ENCODE results near the gene ANKZF1.

ANKZF1 gene

DNA sequence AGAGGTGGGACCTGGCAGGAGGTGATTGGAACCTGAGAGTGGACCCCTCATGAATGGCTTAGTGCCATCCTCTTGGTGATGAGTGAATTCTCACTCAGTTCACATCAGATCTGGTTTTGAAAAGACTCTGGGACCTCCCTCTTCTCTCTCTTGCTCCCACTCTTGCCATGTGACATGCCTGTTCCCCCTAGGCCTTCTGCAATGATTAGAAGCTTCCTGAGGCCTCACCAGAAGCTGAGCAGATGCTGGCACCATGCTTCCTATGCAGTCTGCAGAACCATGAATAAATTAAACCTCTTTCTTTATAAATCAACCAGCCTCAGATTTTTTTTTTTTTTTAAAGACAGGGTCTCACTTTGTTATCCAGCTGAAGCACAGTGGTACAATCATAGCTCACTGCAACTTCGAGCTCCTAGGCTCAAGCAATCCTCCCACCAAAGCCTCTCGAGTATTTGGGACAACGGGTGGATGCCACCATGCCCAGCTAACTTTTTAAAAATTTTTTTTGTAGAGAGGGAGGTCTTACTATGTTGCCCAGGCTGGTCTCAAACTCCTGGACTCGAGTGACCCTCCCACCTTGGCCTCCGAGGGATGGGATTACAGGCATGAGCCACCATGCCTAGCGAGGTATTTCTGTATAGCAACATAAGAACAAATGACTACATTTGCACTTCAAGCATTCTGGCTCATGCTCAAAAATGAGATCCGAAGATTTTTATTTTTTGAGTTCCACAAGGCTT lies 25.0 kb upstream of the ANKZF1 start:
- Histone ChIP-seq H3K36me3 (ENCODE audit: control insufficient read depth, insufficient read depth, low read length) (peaks cover 9% of the 10 kb centered on the region), H3K4me3 (replicated peaks; ENCODE audit: low read depth, low read length) (no peak overlapping the region), H3K27me3 (replicated peaks; ENCODE audit: control insufficient read depth, insufficient read depth, low read length) (no peaks in the 10 kb centered on the region)
- TF ChIP-seq, protein P1, sequence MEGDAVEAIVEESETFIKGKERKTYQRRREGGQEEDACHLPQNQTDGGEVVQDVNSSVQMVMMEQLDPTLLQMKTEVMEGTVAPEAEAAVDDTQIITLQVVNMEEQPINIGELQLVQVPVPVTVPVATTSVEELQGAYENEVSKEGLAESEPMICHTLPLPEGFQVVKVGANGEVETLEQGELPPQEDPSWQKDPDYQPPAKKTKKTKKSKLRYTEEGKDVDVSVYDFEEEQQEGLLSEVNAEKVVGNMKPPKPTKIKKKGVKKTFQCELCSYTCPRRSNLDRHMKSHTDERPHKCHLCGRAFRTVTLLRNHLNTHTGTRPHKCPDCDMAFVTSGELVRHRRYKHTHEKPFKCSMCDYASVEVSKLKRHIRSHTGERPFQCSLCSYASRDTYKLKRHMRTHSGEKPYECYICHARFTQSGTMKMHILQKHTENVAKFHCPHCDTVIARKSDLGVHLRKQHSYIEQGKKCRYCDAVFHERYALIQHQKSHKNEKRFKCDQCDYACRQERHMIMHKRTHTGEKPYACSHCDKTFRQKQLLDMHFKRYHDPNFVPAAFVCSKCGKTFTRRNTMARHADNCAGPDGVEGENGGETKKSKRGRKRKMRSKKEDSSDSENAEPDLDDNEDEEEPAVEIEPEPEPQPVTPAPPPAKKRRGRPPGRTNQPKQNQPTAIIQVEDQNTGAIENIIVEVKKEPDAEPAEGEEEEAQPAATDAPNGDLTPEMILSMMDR (IDR thresholded peaks at IDR 0.05; ENCODE audit: insufficient read depth, low read length, poor library complexity, severe bottlenecking) = no peak
- no peak for DNase-seq (ENCODE audit: extremely low read depth, insufficient read length)

DNA sequence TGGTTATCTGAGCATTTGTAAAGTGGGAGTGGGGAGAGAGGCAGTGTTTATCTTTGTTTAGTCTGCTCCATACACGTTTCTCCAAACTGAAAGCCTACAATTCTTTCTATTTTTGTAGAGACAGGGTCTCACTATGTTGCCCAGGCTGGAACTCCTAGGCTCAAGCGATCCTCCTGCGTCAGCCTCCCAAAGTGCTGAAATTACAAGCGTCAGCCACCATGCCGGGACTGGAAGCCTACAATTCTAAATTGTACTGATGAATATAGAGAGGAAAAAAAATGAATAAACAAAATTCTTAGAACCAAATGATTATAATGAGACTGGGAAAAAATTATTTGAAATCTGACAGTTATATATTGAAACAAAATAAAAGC lies 24.5 kb upstream of the ANKZF1 start:
- DNase-seq (ENCODE audit: extremely low read depth, insufficient read length) = no peak
- TF ChIP-seq, protein P1 (IDR thresholded peaks at IDR 0.05; ENCODE audit: insufficient read depth, low read length, poor library complexity, severe bottlenecking) = no peak

DNA sequence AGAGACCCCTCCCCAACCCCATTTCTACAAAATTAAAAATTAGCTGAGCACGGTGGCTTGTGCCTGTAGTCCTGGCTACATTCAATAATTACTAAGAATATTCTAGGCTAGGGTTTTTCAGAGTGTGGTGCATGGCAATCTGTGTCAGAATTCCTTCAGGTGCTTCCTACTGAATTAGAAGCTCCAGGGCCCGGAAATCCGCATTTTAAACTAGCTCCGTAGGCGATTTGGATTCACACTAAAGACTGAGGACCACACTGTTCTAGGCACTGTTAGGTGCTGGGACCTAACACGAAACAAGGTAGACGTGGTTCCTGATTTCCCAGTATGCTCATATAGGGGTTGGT lies 23.7 kb upstream of the ANKZF1 start:
- Histone ChIP-seq H3K4me3 (replicated peaks; ENCODE audit: low read depth, low read length) (peak overlapping the region; percentile 64), H3K27me3 (replicated peaks; ENCODE audit: control insufficient read depth, insufficient read depth, low read length) (no peaks in the 10 kb centered on the region), H3K36me3 (ENCODE audit: control insufficient read depth, insufficient read depth, low read length) (peaks cover 9% of the 10 kb centered on the region)
- TF ChIP-seq, protein P1 (IDR thresholded peaks at IDR 0.05; ENCODE audit: insufficient read depth, low read length, poor library complexity, severe bottlenecking) = no peak
- DNase-seq (ENCODE audit: extremely low read depth, insufficient read length) = no peak

More for the DNA sequence above, 24.5 kb upstream of the ANKZF1 start:
- no peak overlapping the region for H3K4me3 ChIP-seq (replicated peaks; ENCODE audit: low read depth, low read length)
- peaks cover 9% of the 10 kb centered on the region for H3K36me3 ChIP-seq (ENCODE audit: control insufficient read depth, insufficient read depth, low read length)
- no peaks in the 10 kb centered on the region for H3K27me3 ChIP-seq (replicated peaks; ENCODE audit: control insufficient read depth, insufficient read depth, low read length)

DNA sequence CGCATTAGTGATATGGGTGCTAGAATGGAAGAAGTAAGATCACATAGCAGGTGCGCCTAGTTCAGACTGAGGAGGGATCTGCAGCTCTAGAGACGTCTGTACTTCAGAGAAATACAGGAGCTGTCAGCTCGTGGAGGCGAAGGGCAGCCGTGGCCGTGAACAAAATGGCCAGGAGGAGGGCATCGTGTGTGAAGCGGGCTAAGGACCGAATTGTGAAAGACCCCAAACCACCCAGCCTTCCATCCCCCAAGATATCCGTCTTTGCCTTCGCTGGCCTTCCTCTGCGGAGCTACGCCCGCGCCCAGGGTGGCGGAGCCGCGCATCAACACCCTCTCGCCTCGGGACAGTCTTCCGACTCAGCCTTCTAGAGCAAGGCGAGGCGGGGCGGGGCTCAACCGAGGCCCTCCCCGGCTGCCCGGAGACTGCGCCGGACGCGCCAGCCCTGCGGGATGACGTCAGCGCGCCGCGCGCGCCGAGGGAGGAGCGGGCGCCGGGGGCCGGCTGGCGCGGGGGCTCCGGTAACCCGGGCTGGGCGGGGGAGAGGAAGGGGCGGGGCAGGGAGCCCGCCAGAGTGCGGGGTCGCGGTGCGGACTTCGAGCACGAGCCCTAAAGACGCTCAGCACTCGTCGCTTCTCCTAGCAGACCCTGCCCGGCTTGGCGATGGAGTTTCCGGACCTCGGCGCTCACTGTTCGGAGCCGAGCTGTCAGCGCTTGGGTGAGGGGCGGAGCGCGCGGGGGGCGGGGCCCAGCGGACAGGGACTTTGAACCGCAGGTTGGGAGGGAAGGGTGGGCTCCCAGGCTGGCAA lies 23.1 kb upstream of the ANKZF1 start, which contains the start of gene ZFAND2B:
ZFAND2B (plus strand) TSS at position 455 of the 806 bp plus-strand sequence; CDS start at position 661, 206 bp downstream.
- peaks cover 9% of the 10 kb centered on the region for H3K36me3 ChIP-seq (ENCODE audit: control insufficient read depth, insufficient read depth, low read length)
- H3K4me3 ChIP-seq (replicated peaks; ENCODE audit: low read depth, low read length) = peak within 1 kb of the TSS; percentile 76
- DNase-seq (ENCODE audit: extremely low read depth, insufficient read length) = peak; percentile 96
- TF ChIP-seq, protein P1 (IDR thresholded peaks at IDR 0.05; ENCODE audit: insufficient read depth, low read length, poor library complexity, severe bottlenecking) = no peak
- H3K27me3 ChIP-seq (replicated peaks; ENCODE audit: control insufficient read depth, insufficient read depth, low read length) = no peaks in the 10 kb centered on the region

DNA sequence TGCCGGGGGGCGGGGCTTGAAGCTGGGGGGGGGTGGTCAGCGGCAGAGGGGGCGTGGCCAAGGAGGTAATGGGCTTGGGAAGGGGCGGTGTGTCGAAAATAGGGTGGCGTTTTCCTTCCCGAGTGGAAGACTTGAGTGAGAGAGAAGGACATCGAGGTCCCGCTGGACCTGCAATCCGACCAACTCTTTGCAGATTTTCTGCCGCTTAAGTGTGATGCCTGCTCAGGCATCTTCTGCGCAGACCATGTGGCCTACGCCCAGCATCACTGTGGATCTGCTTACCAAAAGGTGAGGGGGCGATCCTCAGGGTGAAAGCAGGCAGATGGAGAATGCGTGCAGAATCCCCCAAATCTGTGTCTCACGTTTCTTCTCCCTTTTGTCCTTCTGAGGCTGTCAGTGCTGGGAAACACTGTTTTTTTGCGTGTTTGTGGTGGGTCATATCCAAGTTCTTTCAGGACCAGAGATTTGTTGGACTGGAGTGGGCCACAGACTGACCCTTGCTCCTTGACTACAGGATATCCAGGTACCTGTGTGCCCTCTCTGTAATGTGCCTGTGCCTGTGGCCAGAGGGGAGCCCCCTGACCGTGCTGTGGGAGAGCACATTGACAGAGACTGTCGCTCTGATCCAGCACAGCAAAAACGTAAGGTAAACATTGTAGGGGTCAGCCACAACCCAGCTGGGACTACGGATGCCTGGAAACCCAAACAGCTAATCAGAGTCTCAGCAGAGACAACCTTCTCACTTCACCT lies 22.3 kb upstream of the ANKZF1 start:
- H3K36me3 ChIP-seq (ENCODE audit: control insufficient read depth, insufficient read depth, low read length) = peaks cover 9% of the 10 kb centered on the region
- TF ChIP-seq, protein P1 (IDR thresholded peaks at IDR 0.05; ENCODE audit: insufficient read depth, low read length, poor library complexity, severe bottlenecking) = no peak
- no peaks in the 10 kb centered on the region for H3K27me3 ChIP-seq (replicated peaks; ENCODE audit: control insufficient read depth, insufficient read depth, low read length)
- no peak for DNase-seq (ENCODE audit: extremely low read depth, insufficient read length)
- peak overlapping the region; percentile 76 for H3K4me3 ChIP-seq (replicated peaks; ENCODE audit: low read depth, low read length)

Data from GM06990 (cell line).